H1 (cell line): ENCODE measurements around the gene NPIPB6. TPM values are rescaled to one million over a fixed set of nuclear protein-coding genes. Genes with fewer than 3 reads are reported as not detected.
"Not testable (repeated sequence)": the region's sequence is repeated elsewhere in the genome, so short reads cannot be mapped to it uniquely, and the experiment has no call there.

Source experiments
- CTCF ChIA-PET: fragments of 300-600 bp; sonication (Branson Sonifier 250); formaldehyde crosslinking; loops from one replicate; lab custom pipeline; 2021; ENCODE audit not compliant: partially characterized antibody; lab: Charles Lee
- POLR2A ChIA-PET: fragments of 300-600 bp; sonication (Branson Sonifier 250); formaldehyde crosslinking; loops from one replicate; lab custom pipeline; 2021; ENCODE audit warnings: inconsistent platforms; ENCODE audit not compliant: partially characterized antibody; lab: Charles Lee
- DNase-seq, 2 experiments: peaks; one replicate each; pipeline versions ENCODE4 v3.0.0 to v3.0.0-alpha.2; 2010 to 2022; ENCODE audit warnings: low spot score in 2 of 2, low read depth in 1 of 2, mixed read lengths in 1 of 2
- FAIRE-seq: peaks from 2 replicates; lab custom pipeline; 2011; peaks lifted over from hg19 to GRCh38; lab: Jason Lieb, UNC
- H2AFZ ChIP-seq: 2 replicates; pipeline ENCODE4 v1.8.1; 2012; ENCODE audit warnings: low read length, inconsistent platforms
- H2AK5ac ChIP-seq: 2 replicates; pipeline ENCODE4 v1.6.1; 2013; ENCODE audit warnings: low read depth, low read length
- H2BK120ac ChIP-seq: replicated peaks from 2 replicates; pipeline ENCODE3; 2013; ENCODE audit warnings: low read depth, low read length, inconsistent platforms
- H2BK12ac ChIP-seq: 2 replicates; pipeline ENCODE4 v1.6.1; 2013; ENCODE audit warnings: low read depth, low read length
- H2BK15ac ChIP-seq: 2 replicates; pipeline ENCODE4 v1.6.1; 2013; ENCODE audit warnings: low read length
- H2BK20ac ChIP-seq: 2 replicates; pipeline ENCODE4 v1.6.1; 2013; ENCODE audit warnings: low read length
- H2BK5ac ChIP-seq: 2 replicates; pipeline ENCODE4 v1.6.1; 2013; ENCODE audit warnings: low read depth, low read length
- H3K14ac ChIP-seq: 2 replicates; pipeline ENCODE4 v1.6.1; 2013; ENCODE audit warnings: inconsistent platforms; ENCODE audit not compliant: insufficient read length
- H3K18ac ChIP-seq: 2 replicates; pipeline ENCODE4 v1.6.1; 2013; ENCODE audit warnings: low read length; ENCODE audit errors: extremely low read depth
- H3K23ac ChIP-seq: 2 replicates; pipeline ENCODE4 v1.6.1; 2013; ENCODE audit warnings: inconsistent platforms; ENCODE audit not compliant: insufficient read length
- H3K23me2 ChIP-seq: 2 replicates; pipeline ENCODE4 v1.6.1; 2013; ENCODE audit warnings: low read depth, low read length
- H3K27ac ChIP-seq: 2 replicates; pipeline ENCODE4 v1.6.1; 2011; ENCODE audit warnings: low read depth, low read length, inconsistent platforms
- H3K27me3 ChIP-seq, 4 experiments: replicated peaks in 1 of 4; 1 replicate in 1 of 4; 2 replicates in 3 of 4; pipeline versions ENCODE4 v1.6.1 to v1.8.1; 2011 to 2013; ENCODE audit warnings: low read length in 3 of 4, mild to moderate bottlenecking in 3 of 4, inconsistent platforms in 2 of 4, mixed read lengths in 2 of 4, moderate library complexity in 1 of 4; ENCODE audit not compliant: control insufficient read depth in 3 of 4, insufficient read depth in 3 of 4; ENCODE audit errors: extremely low read depth in 1 of 4
- H3K36me3 ChIP-seq, 4 experiments: 2 replicates each; pipeline versions ENCODE4 v1.6.1 to v1.8.1; 2011 to 2013; ENCODE audit warnings: mild to moderate bottlenecking in 4 of 4, low read length in 3 of 4, moderate library complexity in 2 of 4, control low read depth in 1 of 4, inconsistent platforms in 1 of 4; ENCODE audit not compliant: insufficient read depth in 4 of 4, control insufficient read depth in 2 of 4
- H3K4ac ChIP-seq: replicated peaks from 2 replicates; pipeline ENCODE3; 2013; ENCODE audit warnings: low read length, low read depth, mixed read lengths, inconsistent platforms; ENCODE audit not compliant: insufficient read length
- H3K4me1 ChIP-seq, 4 experiments: replicated peaks in 1 of 4; 1 replicate in 1 of 4; 2 replicates in 3 of 4; pipeline versions ENCODE4 v1.6.1 to v1.8.1; 2011 to 2013; ENCODE audit warnings: low read length in 3 of 4, inconsistent platforms in 2 of 4, mixed read lengths in 1 of 4; ENCODE audit not compliant: insufficient read depth in 4 of 4, control insufficient read depth in 3 of 4
- H3K4me2 ChIP-seq, 2 experiments: 2 replicates each; pipeline versions ENCODE4 v1.6.1 to v1.8.1; 2011 to 2013; ENCODE audit warnings: low read depth in 2 of 2, low read length in 2 of 2, control low read depth in 1 of 2, inconsistent platforms in 1 of 2, mild to moderate bottlenecking in 1 of 2; ENCODE audit not compliant: insufficient read depth in 1 of 2
- H3K4me3 ChIP-seq, 4 experiments: fragments of 200-600, 300-600 bp in 1 of 4; sonication (generic), shearing (Covaris generic), sonication (Bioruptor Twin) in 1 of 4; 2 replicates each; pipeline versions ENCODE4 v1.5.1 to v1.8.1; 2011 to 2016; ENCODE audit warnings: low read length in 4 of 4, low read depth in 3 of 4, control low read depth in 2 of 4, inconsistent platforms in 2 of 4, mild to moderate bottlenecking in 2 of 4, mixed read lengths in 1 of 4, moderate library complexity in 1 of 4; ENCODE audit not compliant: insufficient read depth in 2 of 4; ENCODE audit errors: extremely low read depth in 1 of 4
- H3K56ac ChIP-seq: replicated peaks from 2 replicates; pipeline ENCODE3; 2013; ENCODE audit warnings: low read depth, mild to moderate bottlenecking, mixed read lengths, low read length, inconsistent platforms; ENCODE audit not compliant: insufficient read length
- H3K79me1 ChIP-seq: 2 replicates; pipeline ENCODE4 v1.6.1; 2013; ENCODE audit warnings: low read depth, low read length, control low read depth
- H3K79me2 ChIP-seq, 2 experiments: 2 replicates each; pipeline versions ENCODE4 v1.6.1 to v1.8.1; 2012 to 2013; ENCODE audit warnings: low read length in 2 of 2, mild to moderate bottlenecking in 2 of 2, inconsistent platforms in 1 of 2; ENCODE audit not compliant: insufficient read depth in 2 of 2, control insufficient read depth in 1 of 2
- H3K9ac ChIP-seq, 4 experiments: replicated peaks in 1 of 4; 1 replicate in 1 of 4; 2 replicates in 3 of 4; pipeline versions ENCODE4 v1.6.1 to v1.8.1; 2011 to 2013; ENCODE audit warnings: low read depth in 3 of 4, low read length in 3 of 4, control low read depth in 2 of 4, mild to moderate bottlenecking in 2 of 4, moderate library complexity in 2 of 4, inconsistent platforms in 1 of 4; ENCODE audit errors: extremely low read depth in 1 of 4
- H3K9me3 ChIP-seq, 2 experiments: 2 replicates each; pipeline versions ENCODE4 v1.6.1 to v1.8.1; 2012 to 2013; ENCODE audit warnings: mild to moderate bottlenecking in 2 of 2, moderate library complexity in 2 of 2, control low read depth in 1 of 2, inconsistent platforms in 1 of 2, low read depth in 1 of 2, low read length in 1 of 2, mixed read lengths in 1 of 2; ENCODE audit not compliant: insufficient read depth in 2 of 2
- H4K20me1 ChIP-seq, 2 experiments: replicated peaks in 1 of 2; 2 replicates each; pipeline versions ENCODE3 to v1.8.1; 2011 to 2013; ENCODE audit warnings: inconsistent platforms in 2 of 2, low read length in 2 of 2, mild to moderate bottlenecking in 1 of 2; ENCODE audit not compliant: insufficient read depth in 2 of 2, control insufficient read depth in 1 of 2
- H4K5ac ChIP-seq: 2 replicates; pipeline ENCODE4 v1.6.1; 2013; ENCODE audit warnings: low read length, low read depth, mixed read lengths, inconsistent platforms; ENCODE audit not compliant: insufficient read length
- H4K8ac ChIP-seq: 2 replicates; pipeline ENCODE4 v1.8.0; 2013; ENCODE audit warnings: mild to moderate bottlenecking, moderate library complexity, low read length, inconsistent platforms; ENCODE audit not compliant: insufficient read depth; ENCODE audit errors: extremely low read depth
- H4K91ac ChIP-seq: replicated peaks from 2 replicates; pipeline ENCODE3; 2013; ENCODE audit warnings: low read length, mixed read lengths, inconsistent platforms; ENCODE audit not compliant: insufficient read length
- WGBS, 2 experiments: shearing (Covaris generic) in 1 of 2; methylation state at CpG; one replicate each; pipeline versions ENCODE4 v1.1.6 to v1.1.7; 2013 to 2015; ENCODE audit warnings: low lambda C conversion rate in 2 of 2, mixed read lengths in 2 of 2, inconsistent platforms in 1 of 2, low coverage in 1 of 2, missing lambda C conversion rate in 1 of 2; ENCODE audit not compliant: insufficient replicate concordance in 2 of 2, insufficient coverage in 1 of 2, insufficient read length in 1 of 2; ENCODE audit errors: extremely low coverage in 1 of 2, missing lambda C conversion rate in 1 of 2; 5-methylcytosine and 5-hydroxymethylcytosine counted together
- polyA plus RNA-seq, 7 experiments: library from polyadenylated mRNA; depleted of rRNA in 3 of 7; stranded (reverse) in 5 of 7; unstranded in 2 of 7; fragments of >200 nt in 5 of 7; fragments of 200-250 nt in 2 of 7; gene quantifications; 1 replicate in 5 of 7; 2 replicates in 1 of 7; 4 replicates in 1 of 7; pipeline versions ENCODE4 v1.2.1 to v1.2.3, GENCODE V29; 2011 to 2013; ENCODE audit warnings: missing spikeins in 2 of 7, mixed read lengths in 2 of 7
- total RNA-seq: library from RNA; stranded (reverse); fragmentation: NEBNext Ultra II Directional; extraction: Animal tissue kit (Norgen Biotek cat#: 25700); gene quantifications from 2 replicates; pipeline ENCODE4 v1.2.1, GENCODE V29; 2021

The NPIPB6 gene
- total and polyA plus RNA-seq, 2 of the 8 experiments (the other 6 are each of a cell fraction or from before 2014, with no cell fraction given), result 0.83 to 1.9 TPM

- H3K4me1 ChIP-seq, FAIRE-seq, H2AFZ ChIP-seq, H2BK12ac ChIP-seq, POLR2A ChIA-PET, H2BK15ac ChIP-seq, H3K23ac ChIP-seq, H2BK20ac ChIP-seq, H3K9me3 ChIP-seq, H4K5ac ChIP-seq, CTCF ChIA-PET, H3K27ac ChIP-seq, H3K79me2 ChIP-seq, H3K4ac ChIP-seq, H3K23me2 ChIP-seq, H3K14ac ChIP-seq, H2BK5ac ChIP-seq, H3K4me3 ChIP-seq, H3K27me3 ChIP-seq, H3K18ac ChIP-seq, H2BK120ac ChIP-seq, H4K20me1 ChIP-seq, H3K9ac ChIP-seq, H4K8ac ChIP-seq, H4K91ac ChIP-seq, H3K36me3 ChIP-seq, H3K4me2 ChIP-seq, H2AK5ac ChIP-seq, H3K79me1 ChIP-seq, H3K56ac ChIP-seq: not testable (repeated sequence)
- peak in 1 of 2 experiments; percentile 48 for DNase-seq
- WGBS, 2 experiments, result no CpG with 5 or more reads among the region's 32 CpGs
Observed at GRCh38 chr16:28367926-28368325, 4.6 kb upstream of the NPIPB6 start.

- H4K20me1 ChIP-seq, H3K27me3 ChIP-seq, H3K27ac ChIP-seq, H3K14ac ChIP-seq, H4K91ac ChIP-seq, H3K79me1 ChIP-seq, DNase-seq, H2BK20ac ChIP-seq, H3K4me3 ChIP-seq, H4K8ac ChIP-seq, H2AK5ac ChIP-seq, H3K4me1 ChIP-seq, H2BK5ac ChIP-seq, CTCF ChIA-PET, H3K9ac ChIP-seq, H2AFZ ChIP-seq, POLR2A ChIA-PET, H3K9me3 ChIP-seq, H4K5ac ChIP-seq, H2BK15ac ChIP-seq, H3K56ac ChIP-seq, H3K23me2 ChIP-seq, H3K4ac ChIP-seq, H2BK120ac ChIP-seq, H3K36me3 ChIP-seq, H3K79me2 ChIP-seq, FAIRE-seq, H3K18ac ChIP-seq, H3K4me2 ChIP-seq, H3K23ac ChIP-seq, H2BK12ac ChIP-seq: not testable (repeated sequence)
- no CpG with 5 or more reads among the region's 75 CpGs for WGBS, 2 experiments
Observed at GRCh38 chr16:28364268-28365173, 1.2 kb upstream of the NPIPB6 start.
